MM.1S (cell line): ENCODE measurements around the gene CD84.
A peak's percentile ranks its signal among the peaks of the same experiment; 100 is the strongest.
"Not testable (repeated sequence)": the region's sequence is repeated elsewhere in the genome, so short reads cannot be mapped to it uniquely, and the experiment has no call there.

ENCODE experiments used
- DNase-seq: peaks from one replicate; pipeline ENCODE4 v3.0.0-alpha.2; 2015
- H2AFZ ChIP-seq: fragments of 300-600 bp; sonication (generic); 2 replicates; pipeline ENCODE4 v1.6.0; 2016; ENCODE audit warnings: antibody characterized with exemption, low read length
- H3F3A ChIP-seq: fragments of 300-600 bp; sonication (generic); 2 replicates; pipeline ENCODE4 v1.6.1; 2016; ENCODE audit warnings: mild to moderate bottlenecking, antibody characterized with exemption, low read length, moderate library complexity, mixed read lengths; ENCODE audit not compliant: insufficient read depth
- H3K27ac ChIP-seq: fragments of 300-600 bp; sonication (generic); 2 replicates; pipeline ENCODE4 v1.5.1; 2016; ENCODE audit warnings: mild to moderate bottlenecking, low read length
- H3K27me3 ChIP-seq: fragments of 300-600 bp; sonication (generic); replicated peaks from 2 replicates; pipeline ENCODE4 v1.6.0; 2016; ENCODE audit warnings: low read length; ENCODE audit not compliant: insufficient read depth
- H3K36me3 ChIP-seq: fragments of 300-600 bp; sonication (generic); replicated peaks from 2 replicates; pipeline ENCODE4 v1.6.1; 2016; ENCODE audit warnings: mild to moderate bottlenecking, low read length, mixed read lengths; ENCODE audit not compliant: insufficient read depth
- H3K4me1 ChIP-seq: fragments of 300-600 bp; sonication (generic); 2 replicates; pipeline ENCODE4 v1.6.1; 2016; ENCODE audit warnings: low read length, mixed read lengths
- H3K4me2 ChIP-seq: fragments of 300-600 bp; sonication (generic); 2 replicates; pipeline ENCODE4 v1.6.0; 2016; ENCODE audit warnings: low read depth, low read length
- H3K4me3 ChIP-seq: fragments of 300-600 bp; sonication (generic); 2 replicates; pipeline ENCODE4 v1.5.1; 2016; ENCODE audit warnings: low read length, mixed read lengths
- H3K79me2 ChIP-seq: fragments of 300-600 bp; sonication (generic); 2 replicates; pipeline ENCODE4 v1.6.1; 2016; ENCODE audit warnings: mixed run types, low read length, mixed read lengths
- H3K9ac ChIP-seq: fragments of 300-600 bp; sonication (generic); 2 replicates; pipeline ENCODE4 v1.6.1; 2016; ENCODE audit warnings: low read length, mixed read lengths
- H3K9me2 ChIP-seq: fragments of 300-600 bp; sonication (generic); replicated peaks from 2 replicates; pipeline ENCODE4 v1.6.1; 2016; ENCODE audit warnings: mild to moderate bottlenecking, low read length, mixed read lengths; ENCODE audit not compliant: insufficient read depth
- H3K9me3 ChIP-seq: fragments of 300-600 bp; sonication (generic); replicated peaks from 2 replicates; pipeline ENCODE4 v1.6.1; 2016; ENCODE audit warnings: mild to moderate bottlenecking, low read length, mixed read lengths; ENCODE audit not compliant: insufficient read depth
- H4K20me1 ChIP-seq: fragments of 300-600 bp; sonication (generic); 2 replicates; pipeline ENCODE4 v1.6.1; 2016; ENCODE audit warnings: mild to moderate bottlenecking, low read length, moderate library complexity, mixed read lengths; ENCODE audit not compliant: insufficient read depth
- EZH2 ChIP-seq: fragments of 300-600 bp; sonication (generic); optimal IDR thresholded peaks from 2 replicates; pipeline ENCODE3; 2017; ENCODE audit warnings: low read depth, mild to moderate bottlenecking, antibody characterized with exemption, low read length, mixed read lengths
- EZH2phosphoT487 ChIP-seq: fragments of 300-600 bp; sonication (generic); IDR thresholded peaks from 2 replicates; pipeline ENCODE4 v1.6.1; 2018; ENCODE audit warnings: antibody characterized with exemption, low read length
- TF ChIP-seq, protein P1 (sequence below): fragments of 300-600 bp; sonication (generic); IDR thresholded peaks from 2 replicates; pipeline ENCODE4 v1.5.1; 2016; ENCODE audit warnings: antibody characterized with exemption, low read length, mixed read lengths

Gene CD84

DNA sequence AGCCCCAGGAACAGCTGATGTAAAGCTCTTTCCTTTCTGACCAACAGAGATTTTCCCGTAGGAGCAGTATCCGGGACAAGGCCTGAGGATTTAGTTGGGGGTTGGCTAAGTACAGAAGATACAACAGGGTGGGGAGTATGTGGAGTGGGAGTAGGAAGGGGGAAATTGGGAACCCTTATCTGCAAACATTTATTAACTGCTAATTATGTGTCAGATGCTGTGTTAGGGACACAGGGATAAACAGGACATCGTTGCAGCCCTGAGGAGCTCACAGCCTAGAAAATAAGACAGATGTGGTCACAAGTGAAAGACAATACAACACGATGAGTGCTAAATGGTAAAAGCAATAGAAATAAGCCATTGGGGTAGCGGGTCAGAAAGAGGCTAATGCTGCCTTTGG is 12.0 kb downstream of the CD84 start:
- no peaks in the 10 kb centered on the region for H4K20me1 ChIP-seq
- no peak overlapping the region for H3K4me3 ChIP-seq
- H3K36me3 ChIP-seq, result no peaks in the 10 kb centered on the region
- H3K9me2 ChIP-seq, result no peaks in the 10 kb centered on the region
- no peak for TF ChIP-seq EZH2phosphoT487
- TF ChIP-seq, protein P1, sequence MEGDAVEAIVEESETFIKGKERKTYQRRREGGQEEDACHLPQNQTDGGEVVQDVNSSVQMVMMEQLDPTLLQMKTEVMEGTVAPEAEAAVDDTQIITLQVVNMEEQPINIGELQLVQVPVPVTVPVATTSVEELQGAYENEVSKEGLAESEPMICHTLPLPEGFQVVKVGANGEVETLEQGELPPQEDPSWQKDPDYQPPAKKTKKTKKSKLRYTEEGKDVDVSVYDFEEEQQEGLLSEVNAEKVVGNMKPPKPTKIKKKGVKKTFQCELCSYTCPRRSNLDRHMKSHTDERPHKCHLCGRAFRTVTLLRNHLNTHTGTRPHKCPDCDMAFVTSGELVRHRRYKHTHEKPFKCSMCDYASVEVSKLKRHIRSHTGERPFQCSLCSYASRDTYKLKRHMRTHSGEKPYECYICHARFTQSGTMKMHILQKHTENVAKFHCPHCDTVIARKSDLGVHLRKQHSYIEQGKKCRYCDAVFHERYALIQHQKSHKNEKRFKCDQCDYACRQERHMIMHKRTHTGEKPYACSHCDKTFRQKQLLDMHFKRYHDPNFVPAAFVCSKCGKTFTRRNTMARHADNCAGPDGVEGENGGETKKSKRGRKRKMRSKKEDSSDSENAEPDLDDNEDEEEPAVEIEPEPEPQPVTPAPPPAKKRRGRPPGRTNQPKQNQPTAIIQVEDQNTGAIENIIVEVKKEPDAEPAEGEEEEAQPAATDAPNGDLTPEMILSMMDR, result no peak
- no peak for TF ChIP-seq EZH2
- H3K79me2 ChIP-seq, result no peaks in the 10 kb centered on the region
- H3K4me2 ChIP-seq, result no peak overlapping the region
- no peaks in the 10 kb centered on the region for H3K27me3 ChIP-seq
- DNase-seq, result no peak
- no peak overlapping the region for H2AFZ ChIP-seq
- H3K9me3 ChIP-seq, result no peaks in the 10 kb centered on the region
- H3K4me1 ChIP-seq, result no peaks in the 10 kb centered on the region
- no peaks in the 10 kb centered on the region for H3F3A ChIP-seq
- no peak overlapping the region for H3K27ac ChIP-seq
- no peak overlapping the region for H3K9ac ChIP-seq

DNA sequence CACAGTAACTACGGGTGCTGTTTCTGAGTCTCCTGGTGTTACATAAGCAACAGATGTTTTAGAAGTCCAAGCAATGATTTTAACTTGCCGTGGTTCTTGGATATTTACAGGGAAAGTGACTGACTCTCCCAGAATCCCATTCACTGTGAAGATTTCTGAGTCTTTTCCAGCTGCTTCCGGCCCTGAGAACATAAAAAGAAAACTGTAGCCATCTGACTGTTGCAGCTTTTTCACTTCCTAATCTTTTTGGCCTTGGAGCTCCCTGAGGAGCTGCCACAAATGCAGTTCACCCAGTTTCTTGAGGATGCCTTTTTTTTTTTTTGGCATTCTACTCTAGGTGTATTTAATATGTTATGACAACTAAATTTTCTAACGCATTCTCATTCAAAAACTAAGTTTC is 13.7 kb downstream of the CD84 start:
- DNase-seq, result no peak
- H3K4me2 ChIP-seq, result no peak overlapping the region
- no peak overlapping the region for H2AFZ ChIP-seq
- no peaks in the 10 kb centered on the region for H3F3A ChIP-seq
- H3K4me3 ChIP-seq, result no peak overlapping the region
- no peaks in the 10 kb centered on the region for H3K36me3 ChIP-seq
- TF ChIP-seq EZH2phosphoT487 (no peak), EZH2 (no peak)
- TF ChIP-seq, protein P1, result no peak
- H4K20me1 ChIP-seq, result no peaks in the 10 kb centered on the region
- H3K9ac ChIP-seq, result no peak overlapping the region
- no peaks in the 10 kb centered on the region for H3K27me3 ChIP-seq
- no peaks in the 10 kb centered on the region for H3K9me2 ChIP-seq
- no peaks in the 10 kb centered on the region for H3K4me1 ChIP-seq
- no peaks in the 10 kb centered on the region for H3K9me3 ChIP-seq
- H3K79me2 ChIP-seq, result no peaks in the 10 kb centered on the region
- no peak overlapping the region for H3K27ac ChIP-seq

DNA sequence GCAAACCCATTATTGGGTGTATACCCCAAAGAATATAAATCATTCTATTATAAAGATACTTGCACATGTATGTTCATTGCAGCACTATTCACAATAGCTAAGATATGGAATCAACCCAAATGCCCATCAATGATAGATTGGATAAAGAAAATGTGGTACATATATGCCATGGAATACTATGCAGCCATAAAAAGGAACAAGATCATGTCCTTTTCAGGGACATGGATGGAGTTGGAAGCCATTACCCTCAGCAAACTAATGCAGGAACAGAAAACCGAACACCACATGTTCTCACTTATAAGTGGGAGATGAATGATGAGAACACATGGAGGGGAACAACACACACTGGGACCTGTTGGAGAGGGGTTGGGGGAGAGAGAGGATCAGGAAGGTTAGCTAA is 16.1 kb downstream of the CD84 start:
- not testable (repeated sequence) for H3K4me2 ChIP-seq, DNase-seq, H3K36me3 ChIP-seq, H3K9me3 ChIP-seq, H3K4me3 ChIP-seq, H3K79me2 ChIP-seq, H3K9me2 ChIP-seq, H3K4me1 ChIP-seq, H3K27me3 ChIP-seq, H4K20me1 ChIP-seq, H2AFZ ChIP-seq, H3K27ac ChIP-seq, H3K9ac ChIP-seq, H3F3A ChIP-seq

DNA sequence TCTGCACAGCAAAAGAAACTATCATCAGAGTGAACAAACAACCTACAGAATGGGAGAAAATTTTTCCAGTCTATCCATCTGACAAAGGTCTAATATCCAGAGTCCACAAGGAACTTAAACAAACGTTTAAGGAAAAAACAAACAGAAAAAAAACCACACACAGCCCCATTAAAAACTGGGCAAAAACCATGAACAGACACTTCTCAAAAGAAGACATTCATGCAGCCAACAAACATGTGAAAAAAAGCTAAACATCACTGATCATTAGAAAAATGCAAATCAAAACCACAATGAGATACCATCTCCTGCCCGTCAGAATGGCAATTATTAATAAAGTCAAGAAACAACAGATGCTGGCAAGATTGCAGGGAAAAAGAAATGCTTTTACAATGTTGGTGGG is 16.6 kb downstream of the CD84 start:
- H4K20me1 ChIP-seq, H3K4me1 ChIP-seq, H3K9me3 ChIP-seq, H3F3A ChIP-seq, H2AFZ ChIP-seq, H3K79me2 ChIP-seq, H3K9me2 ChIP-seq, H3K4me3 ChIP-seq, H3K36me3 ChIP-seq, H3K27me3 ChIP-seq, H3K4me2 ChIP-seq, H3K9ac ChIP-seq, H3K27ac ChIP-seq: not testable (repeated sequence)
- peak; percentile 3 for DNase-seq
